ENCODE measurements around the gene TMPRSS6. TPM values are rescaled to one million over a fixed set of nuclear protein-coding genes. Genes with fewer than 3 reads are reported as not detected.

The TMPRSS6 gene
- total and polyA plus RNA-seq, 2 of the 13 experiments (the other 11 are each of a cell fraction or from before 2014, with no cell fraction given) = 4.2 to 4.8 TPM

DNA sequence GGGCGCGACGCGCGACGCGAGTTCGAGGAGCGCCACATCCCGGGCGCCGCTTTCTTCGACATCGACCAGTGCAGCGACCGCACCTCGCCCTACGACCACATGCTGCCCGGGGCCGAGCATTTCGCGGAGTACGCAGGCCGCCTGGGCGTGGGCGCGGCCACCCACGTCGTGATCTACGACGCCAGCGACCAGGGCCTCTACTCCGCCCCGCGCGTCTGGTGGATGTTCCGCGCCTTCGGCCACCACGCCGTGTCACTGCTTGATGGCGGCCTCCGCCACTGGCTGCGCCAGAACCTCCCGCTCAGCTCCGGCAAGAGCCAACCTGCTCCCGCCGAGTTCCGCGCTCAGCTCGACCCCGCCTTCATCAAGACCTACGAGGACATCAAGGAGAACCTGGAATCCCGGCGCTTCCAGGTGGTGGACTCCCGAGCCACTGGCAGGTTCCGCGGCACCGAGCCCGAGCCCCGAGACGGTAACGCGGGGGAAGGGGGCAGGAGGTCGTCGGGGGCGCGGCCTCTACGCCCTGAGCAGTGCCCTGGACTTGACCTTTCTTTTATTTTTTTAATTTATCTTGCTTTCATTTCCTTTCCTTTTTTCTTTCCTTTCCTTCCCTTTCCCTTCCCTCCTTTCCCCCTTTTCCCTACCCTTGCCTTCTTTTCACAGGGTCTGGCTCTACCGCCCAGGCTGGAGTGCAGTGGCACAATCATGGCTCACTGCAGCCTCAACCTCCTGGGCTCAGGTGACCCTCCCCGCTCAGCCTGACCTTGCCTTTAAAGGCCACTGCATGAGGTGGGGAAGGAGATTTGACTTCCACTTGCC, 85.0 kb downstream of the TMPRSS6 start (continued):
- TF ChIP-seq, protein P1, sequence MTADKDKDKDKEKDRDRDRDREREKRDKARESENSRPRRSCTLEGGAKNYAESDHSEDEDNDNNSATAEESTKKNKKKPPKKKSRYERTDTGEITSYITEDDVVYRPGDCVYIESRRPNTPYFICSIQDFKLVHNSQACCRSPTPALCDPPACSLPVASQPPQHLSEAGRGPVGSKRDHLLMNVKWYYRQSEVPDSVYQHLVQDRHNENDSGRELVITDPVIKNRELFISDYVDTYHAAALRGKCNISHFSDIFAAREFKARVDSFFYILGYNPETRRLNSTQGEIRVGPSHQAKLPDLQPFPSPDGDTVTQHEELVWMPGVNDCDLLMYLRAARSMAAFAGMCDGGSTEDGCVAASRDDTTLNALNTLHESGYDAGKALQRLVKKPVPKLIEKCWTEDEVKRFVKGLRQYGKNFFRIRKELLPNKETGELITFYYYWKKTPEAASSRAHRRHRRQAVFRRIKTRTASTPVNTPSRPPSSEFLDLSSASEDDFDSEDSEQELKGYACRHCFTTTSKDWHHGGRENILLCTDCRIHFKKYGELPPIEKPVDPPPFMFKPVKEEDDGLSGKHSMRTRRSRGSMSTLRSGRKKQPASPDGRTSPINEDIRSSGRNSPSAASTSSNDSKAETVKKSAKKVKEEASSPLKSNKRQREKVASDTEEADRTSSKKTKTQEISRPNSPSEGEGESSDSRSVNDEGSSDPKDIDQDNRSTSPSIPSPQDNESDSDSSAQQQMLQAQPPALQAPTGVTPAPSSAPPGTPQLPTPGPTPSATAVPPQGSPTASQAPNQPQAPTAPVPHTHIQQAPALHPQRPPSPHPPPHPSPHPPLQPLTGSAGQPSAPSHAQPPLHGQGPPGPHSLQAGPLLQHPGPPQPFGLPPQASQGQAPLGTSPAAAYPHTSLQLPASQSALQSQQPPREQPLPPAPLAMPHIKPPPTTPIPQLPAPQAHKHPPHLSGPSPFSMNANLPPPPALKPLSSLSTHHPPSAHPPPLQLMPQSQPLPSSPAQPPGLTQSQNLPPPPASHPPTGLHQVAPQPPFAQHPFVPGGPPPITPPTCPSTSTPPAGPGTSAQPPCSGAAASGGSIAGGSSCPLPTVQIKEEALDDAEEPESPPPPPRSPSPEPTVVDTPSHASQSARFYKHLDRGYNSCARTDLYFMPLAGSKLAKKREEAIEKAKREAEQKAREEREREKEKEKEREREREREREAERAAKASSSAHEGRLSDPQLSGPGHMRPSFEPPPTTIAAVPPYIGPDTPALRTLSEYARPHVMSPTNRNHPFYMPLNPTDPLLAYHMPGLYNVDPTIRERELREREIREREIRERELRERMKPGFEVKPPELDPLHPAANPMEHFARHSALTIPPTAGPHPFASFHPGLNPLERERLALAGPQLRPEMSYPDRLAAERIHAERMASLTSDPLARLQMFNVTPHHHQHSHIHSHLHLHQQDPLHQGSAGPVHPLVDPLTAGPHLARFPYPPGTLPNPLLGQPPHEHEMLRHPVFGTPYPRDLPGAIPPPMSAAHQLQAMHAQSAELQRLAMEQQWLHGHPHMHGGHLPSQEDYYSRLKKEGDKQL (CRISPR knock-in tag; IDR thresholded peaks at IDR 0.05; ENCODE audit: low read depth) = no peak
- TF ChIP-seq, protein P2, sequence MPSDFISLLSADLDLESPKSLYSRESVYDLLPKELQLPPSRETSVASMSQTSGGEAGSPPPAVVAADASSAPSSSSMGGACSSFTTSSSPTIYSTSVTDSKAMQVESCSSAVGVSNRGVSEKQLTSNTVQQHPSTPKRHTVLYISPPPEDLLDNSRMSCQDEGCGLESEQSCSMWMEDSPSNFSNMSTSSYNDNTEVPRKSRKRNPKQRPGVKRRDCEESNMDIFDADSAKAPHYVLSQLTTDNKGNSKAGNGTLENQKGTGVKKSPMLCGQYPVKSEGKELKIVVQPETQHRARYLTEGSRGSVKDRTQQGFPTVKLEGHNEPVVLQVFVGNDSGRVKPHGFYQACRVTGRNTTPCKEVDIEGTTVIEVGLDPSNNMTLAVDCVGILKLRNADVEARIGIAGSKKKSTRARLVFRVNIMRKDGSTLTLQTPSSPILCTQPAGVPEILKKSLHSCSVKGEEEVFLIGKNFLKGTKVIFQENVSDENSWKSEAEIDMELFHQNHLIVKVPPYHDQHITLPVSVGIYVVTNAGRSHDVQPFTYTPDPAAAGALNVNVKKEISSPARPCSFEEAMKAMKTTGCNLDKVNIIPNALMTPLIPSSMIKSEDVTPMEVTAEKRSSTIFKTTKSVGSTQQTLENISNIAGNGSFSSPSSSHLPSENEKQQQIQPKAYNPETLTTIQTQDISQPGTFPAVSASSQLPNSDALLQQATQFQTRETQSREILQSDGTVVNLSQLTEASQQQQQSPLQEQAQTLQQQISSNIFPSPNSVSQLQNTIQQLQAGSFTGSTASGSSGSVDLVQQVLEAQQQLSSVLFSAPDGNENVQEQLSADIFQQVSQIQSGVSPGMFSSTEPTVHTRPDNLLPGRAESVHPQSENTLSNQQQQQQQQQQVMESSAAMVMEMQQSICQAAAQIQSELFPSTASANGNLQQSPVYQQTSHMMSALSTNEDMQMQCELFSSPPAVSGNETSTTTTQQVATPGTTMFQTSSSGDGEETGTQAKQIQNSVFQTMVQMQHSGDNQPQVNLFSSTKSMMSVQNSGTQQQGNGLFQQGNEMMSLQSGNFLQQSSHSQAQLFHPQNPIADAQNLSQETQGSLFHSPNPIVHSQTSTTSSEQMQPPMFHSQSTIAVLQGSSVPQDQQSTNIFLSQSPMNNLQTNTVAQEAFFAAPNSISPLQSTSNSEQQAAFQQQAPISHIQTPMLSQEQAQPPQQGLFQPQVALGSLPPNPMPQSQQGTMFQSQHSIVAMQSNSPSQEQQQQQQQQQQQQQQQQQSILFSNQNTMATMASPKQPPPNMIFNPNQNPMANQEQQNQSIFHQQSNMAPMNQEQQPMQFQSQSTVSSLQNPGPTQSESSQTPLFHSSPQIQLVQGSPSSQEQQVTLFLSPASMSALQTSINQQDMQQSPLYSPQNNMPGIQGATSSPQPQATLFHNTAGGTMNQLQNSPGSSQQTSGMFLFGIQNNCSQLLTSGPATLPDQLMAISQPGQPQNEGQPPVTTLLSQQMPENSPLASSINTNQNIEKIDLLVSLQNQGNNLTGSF (CRISPR knock-in tag; IDR thresholded peaks at IDR 0.05) = no peak
- TF ChIP-seq MED8 (CRISPR knock-in tag; IDR thresholded peaks at IDR 0.05; ENCODE audit: insufficient replicate concordance) (no peak), HOXD1 (CRISPR knock-in tag; IDR thresholded peaks at IDR 0.05) (no peak), KMT2B (CRISPR knock-in tag; IDR thresholded peaks at IDR 0.05) (no peak), MXD4 (CRISPR knock-in tag; IDR thresholded peaks at IDR 0.05) (no peak), FOXP1 (IDR thresholded peaks at IDR 0.05) (no peak), FOXP1 (CRISPR knock-in tag; IDR thresholded peaks at IDR 0.05) (no peak), ZNF138 (CRISPR knock-in tag; IDR thresholded peaks at IDR 0.05; ENCODE audit: low read depth) (no peak), ZNF850 (CRISPR knock-in tag; conservative IDR thresholded peaks at IDR 0.05) (no peak), NFATC3 (CRISPR knock-in tag; IDR thresholded peaks at IDR 0.05) (no peak)
- TF ChIP-seq, protein P3, sequence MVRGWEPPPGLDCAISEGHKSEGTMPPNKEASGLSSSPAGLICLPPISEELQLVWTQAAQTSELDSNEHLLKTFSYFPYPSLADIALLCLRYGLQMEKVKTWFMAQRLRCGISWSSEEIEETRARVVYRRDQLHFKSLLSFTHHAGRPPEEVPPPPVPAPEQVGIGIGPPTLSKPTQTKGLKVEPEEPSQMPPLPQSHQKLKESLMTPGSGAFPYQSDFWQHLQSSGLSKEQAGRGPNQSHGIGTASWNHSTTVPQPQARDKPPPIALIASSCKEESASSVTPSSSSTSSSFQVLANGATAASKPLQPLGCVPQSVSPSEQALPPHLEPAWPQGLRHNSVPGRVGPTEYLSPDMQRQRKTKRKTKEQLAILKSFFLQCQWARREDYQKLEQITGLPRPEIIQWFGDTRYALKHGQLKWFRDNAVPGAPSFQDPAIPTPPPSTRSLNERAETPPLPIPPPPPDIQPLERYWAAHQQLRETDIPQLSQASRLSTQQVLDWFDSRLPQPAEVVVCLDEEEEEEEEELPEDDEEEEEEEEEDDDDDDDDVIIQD (CRISPR knock-in tag; IDR thresholded peaks at IDR 0.05; ENCODE audit: low read depth) = no peak
- TF ChIP-seq, protein P4, sequence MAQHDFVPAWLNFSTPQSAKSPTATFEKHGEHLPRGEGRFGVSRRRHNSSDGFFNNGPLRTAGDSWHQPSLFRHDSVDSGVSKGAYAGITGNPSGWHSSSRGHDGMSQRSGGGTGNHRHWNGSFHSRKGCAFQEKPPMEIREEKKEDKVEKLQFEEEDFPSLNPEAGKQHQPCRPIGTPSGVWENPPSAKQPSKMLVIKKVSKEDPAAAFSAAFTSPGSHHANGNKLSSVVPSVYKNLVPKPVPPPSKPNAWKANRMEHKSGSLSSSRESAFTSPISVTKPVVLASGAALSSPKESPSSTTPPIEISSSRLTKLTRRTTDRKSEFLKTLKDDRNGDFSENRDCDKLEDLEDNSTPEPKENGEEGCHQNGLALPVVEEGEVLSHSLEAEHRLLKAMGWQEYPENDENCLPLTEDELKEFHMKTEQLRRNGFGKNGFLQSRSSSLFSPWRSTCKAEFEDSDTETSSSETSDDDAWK (CRISPR knock-in tag; IDR thresholded peaks at IDR 0.05) = no peak
- TF ChIP-seq, protein P5, sequence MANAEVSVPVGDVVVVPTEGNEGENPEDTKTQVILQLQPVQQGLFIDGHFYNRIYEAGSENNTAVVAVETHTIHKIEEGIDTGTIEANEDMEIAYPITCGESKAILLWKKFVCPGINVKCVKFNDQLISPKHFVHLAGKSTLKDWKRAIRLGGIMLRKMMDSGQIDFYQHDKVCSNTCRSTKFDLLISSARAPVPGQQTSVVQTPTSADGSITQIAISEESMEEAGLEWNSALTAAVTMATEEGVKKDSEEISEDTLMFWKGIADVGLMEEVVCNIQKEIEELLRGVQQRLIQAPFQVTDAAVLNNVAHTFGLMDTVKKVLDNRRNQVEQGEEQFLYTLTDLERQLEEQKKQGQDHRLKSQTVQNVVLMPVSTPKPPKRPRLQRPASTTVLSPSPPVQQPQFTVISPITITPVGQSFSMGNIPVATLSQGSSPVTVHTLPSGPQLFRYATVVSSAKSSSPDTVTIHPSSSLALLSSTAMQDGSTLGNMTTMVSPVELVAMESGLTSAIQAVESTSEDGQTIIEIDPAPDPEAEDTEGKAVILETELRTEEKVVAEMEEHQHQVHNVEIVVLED (CRISPR knock-in tag; IDR thresholded peaks at IDR 0.05; ENCODE audit: borderline replicate concordance) = no peak
